Neural cell (in vitro differentiated cells): ENCODE data around the gene CDX1. TPM values are rescaled to one million over a fixed set of nuclear protein-coding genes. Genes with fewer than 3 reads are reported as not detected.

Experiments
- H2AFZ ChIP-seq: fragments of 200-600, 300-800 bp; sonication (generic), shearing (Covaris generic); 2 replicates; pipeline ENCODE4 v1.6.0; 2014; ENCODE audit warnings: low read depth, mild to moderate bottlenecking, antibody characterized with exemption, low read length, moderate library complexity
- H3F3A ChIP-seq: fragments of 200-600 bp; shearing (Covaris generic); 2 replicates; pipeline ENCODE4 v1.6.1; 2016; ENCODE audit warnings: mild to moderate bottlenecking, moderate library complexity, mixed read lengths, antibody characterized with exemption, low read length; ENCODE audit not compliant: insufficient read depth, poor library complexity, severe bottlenecking
- H3K27ac ChIP-seq: fragments of 200-600, 300-800 bp; sonication (generic), shearing (Covaris generic); 2 replicates; pipeline ENCODE4 v1.5.1; 2014; ENCODE audit warnings: mild to moderate bottlenecking, low read length, moderate library complexity
- H3K27me3 ChIP-seq: fragments of 300-800, 200-600 bp; sonication (generic), shearing (Covaris generic); 2 replicates; pipeline ENCODE4 v1.6.0; 2014; ENCODE audit warnings: mild to moderate bottlenecking, low read depth, low read length, moderate library complexity; ENCODE audit not compliant: insufficient read depth
- H3K36me3 ChIP-seq: fragments of 300-800, 200-600 bp; sonication (generic), shearing (Covaris generic); 2 replicates; pipeline ENCODE4 v1.5.1; 2014; ENCODE audit warnings: mild to moderate bottlenecking, antibody characterized with exemption, low read length, moderate library complexity; ENCODE audit not compliant: insufficient read depth
- H3K4me2 ChIP-seq: fragments of 300-800, 200-600 bp; sonication (generic), shearing (Covaris generic); 2 replicates; pipeline ENCODE4 v1.6.0; 2014; ENCODE audit warnings: mild to moderate bottlenecking, low read length
- H3K4me3 ChIP-seq: fragments of 300-800, 200-600 bp; sonication (generic), shearing (Covaris generic); 2 replicates; pipeline ENCODE4 v1.5.1; 2014; ENCODE audit warnings: mild to moderate bottlenecking, low read length, moderate library complexity
- H3K79me2 ChIP-seq: fragments of 200-600 bp; shearing (Covaris generic); replicated peaks from 2 replicates; pipeline ENCODE4 v1.6.0; 2014; ENCODE audit warnings: mild to moderate bottlenecking, low read length, moderate library complexity; ENCODE audit not compliant: insufficient read depth
- H3K9ac ChIP-seq: fragments of 300-800, 200-600 bp; sonication (generic), shearing (Covaris generic); 2 replicates; pipeline ENCODE4 v1.6.1; 2016; ENCODE audit warnings: mild to moderate bottlenecking, low read length, mixed read lengths
- H3K9me2 ChIP-seq: fragments of 200-600 bp; shearing (Covaris generic); 2 replicates; pipeline ENCODE4 v1.6.1; 2016; ENCODE audit warnings: mild to moderate bottlenecking, low read length, mixed read lengths; ENCODE audit not compliant: insufficient read depth
- H3K9me3 ChIP-seq: fragments of 200-600, 300-800 bp; sonication (generic), shearing (Covaris generic); 2 replicates; pipeline ENCODE4 v1.6.1; 2016; ENCODE audit warnings: mild to moderate bottlenecking, mixed run types, low read length, moderate library complexity, mixed read lengths
- H4K20me1 ChIP-seq: fragments of 200-600 bp; shearing (Covaris generic); 2 replicates; pipeline ENCODE4 v1.6.1; 2016; ENCODE audit warnings: mild to moderate bottlenecking, mixed run types; ENCODE audit not compliant: insufficient read depth
- EP300 ChIP-seq: fragments of 450-650 bp; conservative IDR thresholded peaks from 2 replicates; pipeline ENCODE4 v1.6.1; 2014; ENCODE audit warnings: antibody characterized with exemption, mild to moderate bottlenecking, moderate library complexity; ENCODE audit not compliant: poor library complexity, severe bottlenecking
- EZH2 ChIP-seq: fragments of 200-600, 300-800 bp; shearing (Covaris generic), sonication (generic); IDR thresholded peaks from 2 replicates; pipeline ENCODE4 v1.6.1; 2014; ENCODE audit warnings: antibody characterized with exemption, low read length, borderline replicate concordance, mild to moderate bottlenecking; ENCODE audit not compliant: insufficient read depth, poor library complexity, severe bottlenecking
- MXI1 ChIP-seq: fragments of 450-650 bp; conservative IDR thresholded peaks from 2 replicates; pipeline ENCODE4 v1.6.1; 2014; ENCODE audit warnings: antibody characterized with exemption, mild to moderate bottlenecking; ENCODE audit not compliant: poor library complexity, severe bottlenecking
- POLR2AphosphoS5 ChIP-seq: IDR thresholded peaks from 2 replicates; pipeline ENCODE4 v1.6.1; 2012
- RAD21 ChIP-seq: fragments of 450-650 bp; conservative IDR thresholded peaks from 2 replicates; pipeline ENCODE4 v1.6.1; 2014; ENCODE audit warnings: antibody characterized with exemption, mild to moderate bottlenecking, moderate library complexity
- SMC3 ChIP-seq: fragments of 450-650 bp; conservative IDR thresholded peaks from 2 replicates; pipeline ENCODE4 v1.6.1; 2014; ENCODE audit warnings: antibody characterized with exemption, mild to moderate bottlenecking, moderate library complexity; ENCODE audit not compliant: poor library complexity
- TAF1 ChIP-seq: IDR thresholded peaks from 2 replicates; pipeline ENCODE4 v1.6.1; 2012; ENCODE audit warnings: low read depth
- polyA plus RNA-seq: library from polyadenylated mRNA; depleted of rRNA; stranded (reverse); fragments of >200 nt; gene quantifications from 2 replicates; pipeline ENCODE4 v1.2.3, GENCODE V29; 2014
- TF ChIP-seq, protein P1 (sequence below): IDR thresholded peaks from 2 replicates; pipeline ENCODE4 v1.6.1; 2012; ENCODE audit warnings: borderline replicate concordance
- TF ChIP-seq, protein P2 (sequence below): fragments of 450-650 bp; IDR thresholded peaks from 2 replicates; pipeline ENCODE4 v1.5.1; 2014; ENCODE audit warnings: antibody characterized with exemption, mild to moderate bottlenecking, moderate library complexity; ENCODE audit not compliant: poor library complexity, severe bottlenecking

The CDX1 gene
- polyA plus RNA-seq, 1 donor from 2014 or later, result not detected

DNA sequence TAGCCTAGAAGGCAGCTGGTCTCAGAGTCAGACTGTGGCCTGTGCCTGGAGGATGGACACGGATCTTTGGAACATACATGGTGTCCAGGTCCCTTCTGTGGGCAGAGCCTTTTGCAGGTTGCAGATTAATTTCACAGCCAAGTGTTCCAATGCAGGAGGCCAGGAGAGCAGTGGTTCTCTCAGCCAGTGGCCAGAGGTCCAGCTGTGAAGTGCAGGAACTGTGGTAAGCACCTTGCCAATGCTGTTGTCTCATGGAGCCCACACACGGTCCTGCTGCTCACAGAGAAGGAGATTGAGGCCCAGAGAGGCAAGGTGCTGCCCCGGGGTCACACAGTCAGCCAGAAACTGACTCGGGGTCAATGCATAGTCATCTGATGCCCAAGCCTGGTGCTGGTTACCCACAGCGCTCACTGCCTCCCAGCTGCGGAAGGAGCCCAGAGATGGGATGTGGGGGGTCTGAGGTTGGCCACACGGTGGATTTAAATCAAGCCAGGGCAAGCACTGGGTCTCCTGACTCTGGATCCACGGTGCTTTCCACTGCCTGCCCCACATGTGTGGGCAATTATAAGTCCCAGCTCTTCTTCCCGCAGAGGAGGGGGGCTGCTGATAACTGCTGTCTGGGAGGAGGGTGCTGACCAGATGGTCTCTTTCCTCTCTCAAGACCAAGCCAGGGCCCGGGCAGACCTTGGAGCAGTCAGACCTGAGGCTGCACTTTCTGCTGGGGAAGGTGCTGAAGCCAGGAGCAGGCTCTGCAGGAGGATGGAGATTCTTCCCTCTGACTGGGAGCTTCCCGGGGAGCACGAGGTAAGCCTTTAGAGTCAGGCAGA, 13.7 kb upstream of the CDX1 start:
- Histone ChIP-seq H3K9me3 (no peaks in the 10 kb centered on the region), H3K9me2 (no peaks in the 10 kb centered on the region), H3F3A (no peaks in the 10 kb centered on the region), H3K4me3 (no peak overlapping the region), H3K36me3 (no peaks in the 10 kb centered on the region), H3K9ac (no peak overlapping the region), H2AFZ (no peak overlapping the region), H3K79me2 (no peaks in the 10 kb centered on the region), H3K4me2 (no peak overlapping the region), H4K20me1 (no peaks in the 10 kb centered on the region), H3K27me3 (no peaks in the 10 kb centered on the region), H3K27ac (no peak overlapping the region)
- TF ChIP-seq TAF1 (no peak), POLR2AphosphoS5 (no peak), EZH2 (no peak), RAD21 (no peak), MXI1 (no peak), SMC3 (no peak), EP300 (no peak)
- TF ChIP-seq, protein P1, sequence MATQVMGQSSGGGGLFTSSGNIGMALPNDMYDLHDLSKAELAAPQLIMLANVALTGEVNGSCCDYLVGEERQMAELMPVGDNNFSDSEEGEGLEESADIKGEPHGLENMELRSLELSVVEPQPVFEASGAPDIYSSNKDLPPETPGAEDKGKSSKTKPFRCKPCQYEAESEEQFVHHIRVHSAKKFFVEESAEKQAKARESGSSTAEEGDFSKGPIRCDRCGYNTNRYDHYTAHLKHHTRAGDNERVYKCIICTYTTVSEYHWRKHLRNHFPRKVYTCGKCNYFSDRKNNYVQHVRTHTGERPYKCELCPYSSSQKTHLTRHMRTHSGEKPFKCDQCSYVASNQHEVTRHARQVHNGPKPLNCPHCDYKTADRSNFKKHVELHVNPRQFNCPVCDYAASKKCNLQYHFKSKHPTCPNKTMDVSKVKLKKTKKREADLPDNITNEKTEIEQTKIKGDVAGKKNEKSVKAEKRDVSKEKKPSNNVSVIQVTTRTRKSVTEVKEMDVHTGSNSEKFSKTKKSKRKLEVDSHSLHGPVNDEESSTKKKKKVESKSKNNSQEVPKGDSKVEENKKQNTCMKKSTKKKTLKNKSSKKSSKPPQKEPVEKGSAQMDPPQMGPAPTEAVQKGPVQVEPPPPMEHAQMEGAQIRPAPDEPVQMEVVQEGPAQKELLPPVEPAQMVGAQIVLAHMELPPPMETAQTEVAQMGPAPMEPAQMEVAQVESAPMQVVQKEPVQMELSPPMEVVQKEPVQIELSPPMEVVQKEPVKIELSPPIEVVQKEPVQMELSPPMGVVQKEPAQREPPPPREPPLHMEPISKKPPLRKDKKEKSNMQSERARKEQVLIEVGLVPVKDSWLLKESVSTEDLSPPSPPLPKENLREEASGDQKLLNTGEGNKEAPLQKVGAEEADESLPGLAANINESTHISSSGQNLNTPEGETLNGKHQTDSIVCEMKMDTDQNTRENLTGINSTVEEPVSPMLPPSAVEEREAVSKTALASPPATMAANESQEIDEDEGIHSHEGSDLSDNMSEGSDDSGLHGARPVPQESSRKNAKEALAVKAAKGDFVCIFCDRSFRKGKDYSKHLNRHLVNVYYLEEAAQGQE, result no peak
- TF ChIP-seq, protein P2, sequence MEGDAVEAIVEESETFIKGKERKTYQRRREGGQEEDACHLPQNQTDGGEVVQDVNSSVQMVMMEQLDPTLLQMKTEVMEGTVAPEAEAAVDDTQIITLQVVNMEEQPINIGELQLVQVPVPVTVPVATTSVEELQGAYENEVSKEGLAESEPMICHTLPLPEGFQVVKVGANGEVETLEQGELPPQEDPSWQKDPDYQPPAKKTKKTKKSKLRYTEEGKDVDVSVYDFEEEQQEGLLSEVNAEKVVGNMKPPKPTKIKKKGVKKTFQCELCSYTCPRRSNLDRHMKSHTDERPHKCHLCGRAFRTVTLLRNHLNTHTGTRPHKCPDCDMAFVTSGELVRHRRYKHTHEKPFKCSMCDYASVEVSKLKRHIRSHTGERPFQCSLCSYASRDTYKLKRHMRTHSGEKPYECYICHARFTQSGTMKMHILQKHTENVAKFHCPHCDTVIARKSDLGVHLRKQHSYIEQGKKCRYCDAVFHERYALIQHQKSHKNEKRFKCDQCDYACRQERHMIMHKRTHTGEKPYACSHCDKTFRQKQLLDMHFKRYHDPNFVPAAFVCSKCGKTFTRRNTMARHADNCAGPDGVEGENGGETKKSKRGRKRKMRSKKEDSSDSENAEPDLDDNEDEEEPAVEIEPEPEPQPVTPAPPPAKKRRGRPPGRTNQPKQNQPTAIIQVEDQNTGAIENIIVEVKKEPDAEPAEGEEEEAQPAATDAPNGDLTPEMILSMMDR, result no peak

DNA sequence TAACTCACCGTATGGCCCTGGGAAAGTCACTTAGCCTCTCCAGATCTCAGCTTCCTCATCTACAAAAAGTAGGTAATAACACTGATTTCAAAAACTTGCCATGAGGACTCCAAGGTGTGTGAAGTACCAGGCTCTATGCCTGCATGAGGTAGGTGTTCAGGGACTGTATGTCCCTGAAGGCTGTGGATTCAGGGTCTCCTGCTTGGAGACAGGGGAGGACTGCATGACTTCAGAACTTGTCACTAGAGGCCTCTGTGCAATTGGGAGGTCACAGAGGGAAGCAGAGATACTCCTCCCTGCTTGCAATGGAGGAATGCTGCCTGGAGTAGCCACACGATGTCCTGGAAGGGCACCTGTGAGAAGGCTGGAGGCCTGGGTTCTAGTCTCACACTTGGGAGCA, 13.1 kb upstream of the CDX1 start:
- no peaks in the 10 kb centered on the region for H3K27me3 ChIP-seq
- no peak overlapping the region for H3K4me2 ChIP-seq
- TF ChIP-seq TAF1 (no peak), SMC3 (no peak), EZH2 (no peak), POLR2AphosphoS5 (no peak), MXI1 (no peak), EP300 (no peak), RAD21 (no peak)
- TF ChIP-seq, protein P1, result no peak
- TF ChIP-seq, protein P2, result no peak
- no peak overlapping the region for H2AFZ ChIP-seq
- no peaks in the 10 kb centered on the region for H4K20me1 ChIP-seq
- no peak overlapping the region for H3K27ac ChIP-seq
- H3K36me3 ChIP-seq, result no peaks in the 10 kb centered on the region
- no peaks in the 10 kb centered on the region for H3F3A ChIP-seq
- no peaks in the 10 kb centered on the region for H3K9me3 ChIP-seq
- H3K79me2 ChIP-seq, result no peaks in the 10 kb centered on the region
- H3K9ac ChIP-seq, result no peak overlapping the region
- H3K4me3 ChIP-seq, result no peak overlapping the region
- no peaks in the 10 kb centered on the region for H3K9me2 ChIP-seq
